SU-DHL-6 (cell line): ENCODE results near the gene PRR33.

Source experiments
- H2AFZ ChIP-seq: fragments of 200-600 bp; sonication (generic); 2 replicates; pipeline ENCODE4 v1.6.1; 2014; ENCODE audit warnings: low read depth, mild to moderate bottlenecking, moderate library complexity, mixed read lengths, antibody characterized with exemption, low read length; ENCODE audit not compliant: severe bottlenecking
- H3F3A ChIP-seq: fragments of 200-600 bp; shearing (Covaris generic); 2 replicates; pipeline ENCODE4 v1.6.0; 2016; ENCODE audit warnings: antibody characterized with exemption, mild to moderate bottlenecking; ENCODE audit not compliant: insufficient read depth
- H3K27ac ChIP-seq: fragments of 200-600 bp; sonication (generic); 2 replicates; pipeline ENCODE4 v1.5.1; 2016; ENCODE audit warnings: low read depth, mild to moderate bottlenecking, low read length, moderate library complexity, mixed read lengths
- H3K27me3 ChIP-seq: fragments of 200-600 bp; sonication (generic), shearing (Covaris generic); 2 replicates; pipeline ENCODE4 v1.6.0; 2014; ENCODE audit warnings: mild to moderate bottlenecking, low read length
- H3K36me3 ChIP-seq: fragments of 200-600 bp; sonication (generic); 2 replicates; pipeline ENCODE4 v1.6.1; 2014; ENCODE audit warnings: mild to moderate bottlenecking, low read length, mixed read lengths
- H3K4me2 ChIP-seq: fragments of 300-600, 200-600 bp; shearing (Covaris generic), sonication (generic); 2 replicates; pipeline ENCODE4 v1.6.0; 2014; ENCODE audit warnings: low read length, low read depth, mild to moderate bottlenecking; ENCODE audit not compliant: poor library complexity, severe bottlenecking
- H3K4me3 ChIP-seq: fragments of 200-600 bp; sonication (generic); 2 replicates; pipeline ENCODE4 v1.5.1; 2014; ENCODE audit warnings: antibody characterized with exemption, low read length, mild to moderate bottlenecking, mixed read lengths; ENCODE audit not compliant: insufficient read depth, poor library complexity, severe bottlenecking
- H3K79me2 ChIP-seq: fragments of 200-600 bp; sonication (generic); 2 replicates; pipeline ENCODE4 v1.6.1; 2014; ENCODE audit warnings: mild to moderate bottlenecking, low read length, moderate library complexity; ENCODE audit not compliant: insufficient read depth
- H3K9ac ChIP-seq: fragments of 200-600 bp; sonication (generic); 2 replicates; pipeline ENCODE4 v1.7.0; 2014; ENCODE audit warnings: mild to moderate bottlenecking, low read length
- H3K9me2 ChIP-seq: fragments of 200-600 bp; sonication (generic); replicated peaks from 2 replicates; pipeline ENCODE4 v1.6.1; 2014; ENCODE audit warnings: low read length; ENCODE audit not compliant: insufficient read depth
- H3K9me3 ChIP-seq: fragments of 200-600 bp; sonication (generic); 2 replicates; pipeline ENCODE4 v1.6.1; 2014; ENCODE audit warnings: low read length, mixed read lengths; ENCODE audit not compliant: insufficient read depth
- H4K20me1 ChIP-seq: fragments of 200-600 bp; sonication (generic); 2 replicates; pipeline ENCODE4 v1.6.1; 2014; ENCODE audit warnings: low read depth, mild to moderate bottlenecking, antibody characterized with exemption, low read length, moderate library complexity, mixed read lengths
- EZH2phosphoT487 ChIP-seq: fragments of 200-600 bp; sonication (generic), shearing (Covaris generic); conservative IDR thresholded peaks from 2 replicates; pipeline ENCODE4 v1.6.1; 2018; ENCODE audit warnings: mild to moderate bottlenecking, antibody characterized with exemption, low read length, moderate library complexity, mixed read lengths
- TF ChIP-seq, protein P1 (sequence below): fragments of 200-600 bp; sonication (generic); IDR thresholded peaks from one replicate; pipeline ENCODE4 v1.5.1; 2017; ENCODE audit warnings: antibody characterized with exemption, mild to moderate bottlenecking, low read length, moderate library complexity; ENCODE audit not compliant: insufficient read depth, poor library complexity, severe bottlenecking

The PRR33 gene

DNA sequence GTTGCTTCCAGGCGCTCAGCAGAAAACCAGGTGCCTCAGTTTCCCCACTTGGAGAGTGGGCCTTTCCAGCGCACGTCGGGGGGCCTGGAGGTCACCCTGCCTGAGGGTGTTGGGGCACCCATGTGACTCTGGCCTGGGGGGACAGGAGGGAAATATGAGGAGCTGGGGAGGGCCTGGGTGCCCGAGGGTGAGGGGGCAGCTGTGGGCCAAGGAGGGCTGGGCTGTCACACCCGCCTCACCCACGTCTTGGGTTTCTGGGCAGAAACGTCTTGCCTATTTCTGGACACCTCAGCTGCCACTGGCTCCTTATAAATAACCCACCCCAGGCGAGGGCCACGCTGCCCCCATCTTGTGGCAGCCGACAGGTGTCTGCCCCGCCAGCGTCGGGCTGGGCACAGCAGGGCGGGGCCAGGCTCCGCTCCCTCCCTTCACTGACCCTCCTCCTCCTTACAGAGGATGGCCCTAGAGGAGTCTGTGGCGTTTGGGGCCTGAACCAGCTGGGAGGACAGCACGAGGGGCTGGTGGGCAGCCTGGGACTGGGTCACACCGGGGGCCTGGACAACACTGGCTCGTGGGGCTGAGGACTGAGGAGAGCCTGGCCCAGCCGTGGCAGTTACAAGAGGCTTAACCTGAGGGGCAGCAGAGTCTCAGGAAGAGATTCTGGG lies 29.3 kb upstream of the PRR33 start:
- H3K27ac ChIP-seq = no peak overlapping the region
- no peaks in the 10 kb centered on the region for H3F3A ChIP-seq
- no peaks in the 10 kb centered on the region for H3K9me2 ChIP-seq
- H3K9ac ChIP-seq = no peak overlapping the region
- no peaks in the 10 kb centered on the region for H3K79me2 ChIP-seq
- no peak overlapping the region for H3K4me2 ChIP-seq
- no peaks in the 10 kb centered on the region for H3K9me3 ChIP-seq
- H3K36me3 ChIP-seq = no peaks in the 10 kb centered on the region
- no peak overlapping the region for H3K4me3 ChIP-seq
- no peak overlapping the region for H2AFZ ChIP-seq
- no peaks in the 10 kb centered on the region for H4K20me1 ChIP-seq
- H3K27me3 ChIP-seq = no peaks in the 10 kb centered on the region
- no peak for TF ChIP-seq EZH2phosphoT487
- TF ChIP-seq, protein P1, sequence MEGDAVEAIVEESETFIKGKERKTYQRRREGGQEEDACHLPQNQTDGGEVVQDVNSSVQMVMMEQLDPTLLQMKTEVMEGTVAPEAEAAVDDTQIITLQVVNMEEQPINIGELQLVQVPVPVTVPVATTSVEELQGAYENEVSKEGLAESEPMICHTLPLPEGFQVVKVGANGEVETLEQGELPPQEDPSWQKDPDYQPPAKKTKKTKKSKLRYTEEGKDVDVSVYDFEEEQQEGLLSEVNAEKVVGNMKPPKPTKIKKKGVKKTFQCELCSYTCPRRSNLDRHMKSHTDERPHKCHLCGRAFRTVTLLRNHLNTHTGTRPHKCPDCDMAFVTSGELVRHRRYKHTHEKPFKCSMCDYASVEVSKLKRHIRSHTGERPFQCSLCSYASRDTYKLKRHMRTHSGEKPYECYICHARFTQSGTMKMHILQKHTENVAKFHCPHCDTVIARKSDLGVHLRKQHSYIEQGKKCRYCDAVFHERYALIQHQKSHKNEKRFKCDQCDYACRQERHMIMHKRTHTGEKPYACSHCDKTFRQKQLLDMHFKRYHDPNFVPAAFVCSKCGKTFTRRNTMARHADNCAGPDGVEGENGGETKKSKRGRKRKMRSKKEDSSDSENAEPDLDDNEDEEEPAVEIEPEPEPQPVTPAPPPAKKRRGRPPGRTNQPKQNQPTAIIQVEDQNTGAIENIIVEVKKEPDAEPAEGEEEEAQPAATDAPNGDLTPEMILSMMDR = no peak

DNA sequence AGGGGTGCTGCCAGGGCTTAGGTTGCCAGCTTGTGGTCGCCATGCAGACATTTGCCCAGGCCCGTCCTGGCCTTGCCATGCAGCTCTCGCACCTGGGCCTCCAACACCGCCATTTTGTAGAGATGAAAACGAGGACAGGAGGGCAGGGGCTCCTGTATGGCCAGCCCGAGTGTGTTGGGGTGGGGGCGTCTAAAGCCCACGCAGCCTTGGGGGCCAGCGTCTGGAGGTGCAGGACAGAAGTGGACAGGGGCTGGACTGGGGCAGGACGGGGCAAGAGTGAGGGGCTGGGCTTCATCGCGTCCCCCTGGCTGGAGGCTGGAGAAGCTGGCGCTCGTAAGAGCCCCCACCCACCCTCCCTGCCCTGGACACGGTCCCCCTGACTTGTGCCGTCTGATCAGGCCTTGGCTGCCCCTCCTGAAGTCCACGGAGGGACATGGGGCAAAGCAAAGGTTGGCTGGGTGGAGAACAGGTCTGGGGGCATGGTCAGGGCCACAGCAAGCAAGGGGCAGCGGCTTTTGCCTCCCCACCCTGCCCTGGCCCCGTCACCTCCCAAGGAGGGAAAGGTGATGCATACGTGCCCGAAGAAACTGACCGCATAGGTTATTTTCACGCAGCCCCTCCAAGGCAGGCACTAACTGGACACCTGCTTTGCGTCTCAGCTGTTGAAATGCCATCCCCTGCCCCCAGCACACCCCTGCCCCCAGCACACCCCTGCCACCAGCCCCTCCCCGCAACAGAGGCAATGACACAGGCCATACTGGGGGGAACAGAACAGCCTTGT lies 28.6 kb upstream of the PRR33 start:
- no peaks in the 10 kb centered on the region for H4K20me1 ChIP-seq
- TF ChIP-seq EZH2phosphoT487 = no peak
- TF ChIP-seq, protein P1 = no peak
- H3K9me3 ChIP-seq = no peaks in the 10 kb centered on the region
- H3K4me3 ChIP-seq = no peak overlapping the region
- no peak overlapping the region for H3K27ac ChIP-seq
- no peaks in the 10 kb centered on the region for H3K79me2 ChIP-seq
- H3K4me2 ChIP-seq = no peak overlapping the region
- no peaks in the 10 kb centered on the region for H3K36me3 ChIP-seq
- no peak overlapping the region for H3K9ac ChIP-seq
- H3F3A ChIP-seq = no peaks in the 10 kb centered on the region
- no peak overlapping the region for H2AFZ ChIP-seq
- no peaks in the 10 kb centered on the region for H3K9me2 ChIP-seq
- no peaks in the 10 kb centered on the region for H3K27me3 ChIP-seq

DNA sequence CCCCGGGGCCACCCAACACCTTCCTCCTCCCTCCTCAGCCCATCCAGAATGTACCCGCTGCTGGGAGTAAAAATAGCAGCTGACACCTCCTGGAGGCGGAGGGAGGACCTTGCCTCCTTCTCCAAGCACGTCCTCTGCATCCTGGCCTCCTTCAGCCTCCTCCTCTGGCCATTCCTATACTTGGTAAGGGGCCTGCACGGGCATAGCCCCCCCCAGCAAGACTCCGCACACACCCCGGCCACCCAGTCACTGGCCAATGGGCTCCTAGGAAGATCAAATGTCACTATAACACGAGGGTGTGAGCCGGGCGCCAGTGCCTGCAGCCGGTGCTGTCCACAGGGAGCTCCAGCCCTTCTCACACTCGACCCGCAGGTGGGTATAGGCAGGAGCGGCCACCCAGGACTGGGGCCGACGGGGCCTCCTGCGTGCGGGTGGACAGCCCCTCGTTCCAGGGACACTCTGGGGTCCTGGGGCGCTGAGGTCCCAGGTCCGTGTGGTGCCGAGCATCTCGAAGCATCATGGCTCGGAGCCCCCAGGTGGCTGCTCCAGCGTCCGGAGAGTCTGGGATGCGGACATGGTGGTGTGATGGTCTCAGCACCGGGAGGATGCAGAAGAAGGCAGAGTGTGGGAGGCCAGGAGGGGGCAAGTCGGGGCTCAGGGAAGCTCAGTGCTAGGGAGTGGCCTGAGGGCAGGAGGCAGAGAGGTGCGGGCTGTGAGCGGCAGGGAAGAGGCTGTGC lies 27.9 kb upstream of the PRR33 start, which contains the start of gene TNNT3:
Gene TNNT3 (plus strand): TSS at position 313 of the 737 bp plus-strand sequence. CDS start 3,172 bp downstream, outside the sequence.
- H3K9me3 ChIP-seq = no peaks in the 10 kb centered on the region
- no peak within 1 kb of the TSS for H3K9ac ChIP-seq
- no peaks in the 10 kb centered on the region for H4K20me1 ChIP-seq
- H3F3A ChIP-seq = no peaks in the 10 kb centered on the region
- H3K9me2 ChIP-seq = no peaks in the 10 kb centered on the region
- no peak within 1 kb of the TSS for H3K27ac ChIP-seq
- no peaks in the 10 kb centered on the region for H3K27me3 ChIP-seq
- H3K4me3 ChIP-seq = no peak within 1 kb of the TSS
- H3K36me3 ChIP-seq = no peaks in the 10 kb centered on the region
- TF ChIP-seq, protein P1 = no peak
- TF ChIP-seq EZH2phosphoT487 = no peak
- H3K4me2 ChIP-seq = no peak within 1 kb of the TSS
- no peak within 1 kb of the TSS for H2AFZ ChIP-seq
- H3K79me2 ChIP-seq = no peaks in the 10 kb centered on the region
